GM12878 (cell line): ENCODE results near the gene ALPP. TPM values are rescaled to one million over a fixed set of nuclear protein-coding genes. Genes with fewer than 3 reads are reported as not detected.

Experiments used
- ATAC-seq: fragments of 200-7000 bp; cut with Tn5 transposase; 3 replicates; pipeline ENCODE4 v1.9.1; 2020; ENCODE audit warnings: mild to moderate bottlenecking, moderate library complexity
- BruUV-seq: library from RNA; stranded (reverse); fragments of 400-500 nt; replicated peaks from 2 replicates; lab custom pipeline; 2021; lab: Mats Ljungman, UMichigan
- CTCF ChIA-PET: fragments of 300-600 bp; sonication (Branson Sonifier 250); formaldehyde crosslinking; extraction: SDS; loops from one replicate; lab custom pipeline; 2021; ENCODE audit warnings: inconsistent platforms; lab: Yijun Ruan, JAX
- POLR2A ChIA-PET: fragments of 350-600 bp; formaldehyde crosslinking; extraction: SDS; loops from one replicate; lab custom pipeline; 2021; ENCODE audit warnings: inconsistent platforms; lab: Charles Lee
- RAD21 ChIA-PET: fragments of 300-600 bp; sonication (Branson Sonifier 250); formaldehyde crosslinking; loops from one replicate; lab custom pipeline; 2023; ENCODE audit warnings: antibody characterized with exemption; ENCODE audit not compliant: unreplicated experiment; lab: Charles Lee
- SMC1A ChIA-PET: fragments of 300-600 bp; sonication (Branson Sonifier 250); formaldehyde crosslinking; loops from one replicate; lab custom pipeline; 2023; ENCODE audit not compliant: unreplicated experiment, uncharacterized antibody; lab: Charles Lee
- DNase-seq: peaks from one replicate; pipeline ENCODE4 v3.0.0-alpha.2; 2011; ENCODE audit warnings: low read depth, low spot score
- FAIRE-seq: peaks from 3 replicates; lab custom pipeline; 2011; peaks lifted over from hg19 to GRCh38; lab: Jason Lieb, UNC
- H2AFZ ChIP-seq: 2 replicates; pipeline ENCODE4 v1.6.0; 2011; ENCODE audit warnings: low read depth, low read length, control low read depth; ENCODE audit not compliant: control insufficient read depth
- H3K27ac ChIP-seq: 2 replicates; pipeline ENCODE4 v1.5.1; 2011; ENCODE audit warnings: control low read depth; ENCODE audit not compliant: control insufficient read depth, insufficient read depth
- H3K27me3 ChIP-seq, 2 experiments: replicated peaks in 1 of 2; 2 replicates each; pipeline versions ENCODE4 v1.6.0 to v1.6.1; 2011; ENCODE audit warnings: low read length in 1 of 2; ENCODE audit not compliant: control insufficient read depth in 2 of 2, insufficient read depth in 2 of 2
- H3K36me3 ChIP-seq, 2 experiments: 2 replicates each; pipeline ENCODE4 v1.5.1; 2011; ENCODE audit warnings: low read length in 1 of 2; ENCODE audit not compliant: control insufficient read depth in 2 of 2, insufficient read depth in 2 of 2
- H3K4me1 ChIP-seq: 2 replicates; pipeline ENCODE4 v1.6.1; 2011; ENCODE audit warnings: mild to moderate bottlenecking, low read length, moderate library complexity, mixed read lengths; ENCODE audit not compliant: control insufficient read depth, insufficient read depth
- H3K4me2 ChIP-seq: 2 replicates; pipeline ENCODE4 v1.6.0; 2011; ENCODE audit warnings: control low read depth; ENCODE audit not compliant: control insufficient read depth, insufficient read depth
- H3K4me3 ChIP-seq: fragments of 200-600 bp; sonication (generic); 2 replicates; pipeline ENCODE4 v1.5.1; 2016
- H3K79me2 ChIP-seq: 2 replicates; pipeline ENCODE4 v1.6.0; 2011; ENCODE audit warnings: low read length; ENCODE audit not compliant: control insufficient read depth, insufficient read depth
- H3K9ac ChIP-seq: 2 replicates; pipeline ENCODE4 v1.8.0; 2011; ENCODE audit warnings: low read length, control low read depth, mixed read lengths; ENCODE audit not compliant: control insufficient read depth, insufficient read depth
- H3K9me3 ChIP-seq: replicated peaks from 3 replicates; pipeline ENCODE4 v1.5.1; 2011; ENCODE audit warnings: mild to moderate bottlenecking, low read length; ENCODE audit not compliant: control insufficient read depth, insufficient read depth
- H4K20me1 ChIP-seq: 2 replicates; pipeline ENCODE4 v1.6.0; 2011; ENCODE audit not compliant: control insufficient read depth, insufficient read depth
- BRCA1 ChIP-seq: IDR thresholded peaks from 2 replicates; pipeline ENCODE4 v1.6.1; 2011; ENCODE audit warnings: low read depth, low read length, improper control_type of control experiment
- HDGF ChIP-seq: fragments of 450-650 bp; IDR thresholded peaks from 2 replicates; pipeline ENCODE4 v1.6.1; 2016; ENCODE audit warnings: antibody characterized with exemption
- NBN ChIP-seq: fragments of 450-650 bp; IDR thresholded peaks from 2 replicates; pipeline ENCODE4 v1.6.1; 2016
- NFYB ChIP-seq: IDR thresholded peaks from 2 replicates; pipeline ENCODE4 v1.6.1; 2011; ENCODE audit warnings: low read depth, mild to moderate bottlenecking, low read length, improper control_type of control experiment, moderate library complexity; ENCODE audit not compliant: insufficient read depth
- POLR2AphosphoS5 ChIP-seq: IDR thresholded peaks from 2 replicates; pipeline ENCODE4 v1.6.1; 2011; ENCODE audit warnings: mild to moderate bottlenecking, low read length, inconsistent platforms
- SREBF2 ChIP-seq: IDR thresholded peaks from 2 replicates; pipeline ENCODE4 v1.6.1; 2012; ENCODE audit warnings: mild to moderate bottlenecking, low read length
- SRF ChIP-seq, 2 experiments: IDR thresholded peaks; 2 replicates each; pipeline ENCODE4 v1.6.1; 2011; ENCODE audit warnings: low read depth in 2 of 2, low read length in 2 of 2, mild to moderate bottlenecking in 1 of 2, moderate library complexity in 1 of 2
- TCF12 ChIP-seq: IDR thresholded peaks from 2 replicates; pipeline ENCODE4 v1.6.1; 2011; ENCODE audit warnings: low read depth, mild to moderate bottlenecking, low read length
- USF1 ChIP-seq: IDR thresholded peaks from 2 replicates; pipeline ENCODE4 v1.6.1; 2011; ENCODE audit warnings: borderline replicate concordance, low read depth, mild to moderate bottlenecking, moderate library complexity, mixed read lengths, low read length; ENCODE audit not compliant: insufficient read depth; ENCODE audit errors: extremely low read length
- WGBS: methylation state at CpG from one replicate; pipeline ENCODE4 v1.1.6; 2016; ENCODE audit warnings: low lambda C conversion rate; ENCODE audit not compliant: insufficient replicate concordance, insufficient coverage; ENCODE audit errors: missing lambda C conversion rate; 5-methylcytosine and 5-hydroxymethylcytosine counted together
- in situ Hi-C: fragments of 300-500 bp; cut with MboI; formaldehyde crosslinking; loops from 9 replicates; pipeline ENCODE4 v1.14.3; 2018; ENCODE audit warnings: mixed read lengths
- intact Hi-C: fragments of 100-400 bp; cut with micrococcal nuclease; formaldehyde crosslinking; loops from one replicate; pipeline ENCODE4 v1.14.2; 2022; ENCODE audit not compliant: unreplicated experiment
- polyA plus RNA-seq, 11 experiments: library from polyadenylated mRNA; depleted of rRNA in 4 of 11; unstranded in 6 of 11; stranded (reverse) in 5 of 11; fragments of >200 nt; fragmentation: Nextera tagmentation in 4 of 11; fragmentation: Illumina TruSeq in 1 of 11; extraction: Ambion mirVana in 4 of 11; extraction: Trizol in 1 of 11; gene quantifications; 1 replicate in 1 of 11; 2 replicates in 10 of 11; pipeline versions ENCODE4 v1.2.1 to v1.2.3, GENCODE V29; 2011 to 2016; ENCODE audit warnings: inconsistent platforms in 2 of 11, missing spikeins in 2 of 11, low read depth in 1 of 11
- total RNA-seq, 4 experiments: library from RNA; depleted of rRNA in 3 of 4; stranded (reverse); fragments of >200 nt in 3 of 4; fragmentation: Illumina TruSeq in 1 of 4; extraction: Trizol in 1 of 4; gene quantifications; 2 replicates each; pipeline versions ENCODE4 v1.2.1 to v1.2.3, GENCODE V29; 2013 to 2021

ALPP gene
- total and polyA plus RNA-seq, 10 of the 15 experiments (the other 5 are each of a cell fraction or from before 2014, with no cell fraction given), result 0.21 TPM; not detected in 9

GRCh38 chr2:232349546-232349945, 29.0 kb upstream of the ALPP start:
- Histone ChIP-seq H3K79me2 (no peaks in the 10 kb centered on the region), H3K27me3 (peaks cover 3 to 6% of the 10 kb centered on the region in 2 experiments; a peak in 3 of 4 replicates), H3K27ac (no peak overlapping the region), H3K9me3 (no peaks in the 10 kb centered on the region; the same call in 2 of the 3 replicates), H3K4me3 (no peak overlapping the region), H3K36me3 (no peaks in the 10 kb centered on the region), H3K4me1 (no peaks in the 10 kb centered on the region), H4K20me1 (no peaks in the 10 kb centered on the region), H3K4me2 (no peak overlapping the region), H3K9ac (no peak overlapping the region), H2AFZ (no peak overlapping the region)
- in situ Hi-C loops (no loop called here), intact Hi-C loops (no loop called here)
- FAIRE-seq, result no peak
- DNase-seq, result no peak
- no peak for TF ChIP-seq SREBF2
- TF ChIP-seq POLR2AphosphoS5, result no peak
- no peak for TF ChIP-seq HDGF
- TF ChIP-seq NFYB, result no peak
- no peak for TF ChIP-seq SRF (IDR thresholded peaks at IDR 0.05; ENCODE audit: low read depth in 2 of 2, low read length in 2 of 2)
- TF ChIP-seq BRCA1, result no peak
- no peak for TF ChIP-seq NBN
- no peak for TF ChIP-seq TCF12
- no peak for TF ChIP-seq USF1
- RAD21 ChIA-PET, result no interaction called here
- CTCF ChIA-PET, result no interaction called here
- no peak for ATAC-seq
- SMC1A ChIA-PET, result no interaction called here
- POLR2A ChIA-PET, result no interaction called here
- BruUV-seq, result no TSS peak
- 14% methylated on average over 7 of the region's 7 CpGs for WGBS
